Measurements from ENCODE around the gene FERD3L. TPM values are rescaled to one million over a fixed set of nuclear protein-coding genes. Genes with fewer than 3 reads are reported as not detected.

FERD3L gene
- polyA plus RNA-seq, 6 donors from 2014 or later = not detected

- H3K27me3 Mint-ChIP-seq = peaks cover 79 to 81% (median 80%) of the 10 kb centered on the region in 3 donors
- peaks cover 0 to 17% (median 6%) of the 10 kb centered on the region in 7 donors for H3K9me3 Mint-ChIP-seq
- H3K4me1 Mint-ChIP-seq = peaks cover 18 to 32% (median 25%) of the 10 kb centered on the region in 3 donors
- ATAC-seq (ENCODE audit: low read depth in 2 of 2) (peak in 1 of 2 donors; percentile 13), DNase-seq (no peak)
- peak overlapping the region in 4 of 8 donors; percentile 19 to 49 (median 34) for H3K4me3 Mint-ChIP-seq
- peaks cover 0 to 6% of the 10 kb centered on the region in 2 donors for H3K36me3 Mint-ChIP-seq
- H3K27ac Mint-ChIP-seq = peak overlapping the region in 1 of 6 donors; percentile 69
Measured at GRCh38 chr7:19112274-19113001, 32.8 kb downstream of the FERD3L start.

- Mint-ChIP-seq H3K9me3 (peaks cover 0 to 17% (median 6%) of the 10 kb centered on the region in 7 donors), H3K4me1 (peaks cover 23 to 40% (median 33%) of the 10 kb centered on the region in 3 donors), H3K27me3 (peaks cover 86 to 88% (median 88%) of the 10 kb centered on the region in 3 donors), H3K27ac (peak overlapping the region in 2 of 6 donors; percentile 13 to 69), H3K36me3 (peaks cover 0 to 6% of the 10 kb centered on the region in 2 donors), H3K4me3 (peak overlapping the region in 5 of 8 donors; percentile 19 to 49 (median 33))
- no peak for DNase-seq
- no peak for ATAC-seq (ENCODE audit: low read depth in 2 of 2)
Measured at GRCh38 chr7:19111474-19112273, 33.5 kb downstream of the FERD3L start.

- H3K4me1 Mint-ChIP-seq = peaks cover 18 to 43% (median 34%) of the 10 kb centered on the region in 3 donors
- peaks cover 0 to 17% (median 6%) of the 10 kb centered on the region in 7 donors for H3K9me3 Mint-ChIP-seq
- ATAC-seq (ENCODE audit: low read depth in 2 of 2) (no peak), DNase-seq (no peak)
- H3K36me3 Mint-ChIP-seq = peaks cover 0 to 6% of the 10 kb centered on the region in 2 donors
- no peak overlapping the region for H3K4me3 Mint-ChIP-seq
- H3K27me3 Mint-ChIP-seq = peaks cover 88 to 91% (median 90%) of the 10 kb centered on the region in 3 donors
- H3K27ac Mint-ChIP-seq = peak overlapping the region in 3 of 6 donors; percentile 4 to 22 (median 13)
Measured at GRCh38 chr7:19110776-19111175, 34.4 kb downstream of the FERD3L start.

GRCh38 chr7:19110026-19110730 lies 35.0 kb downstream of the FERD3L start:
- H3K4me3 Mint-ChIP-seq = no peak overlapping the region
- peaks cover 0 to 18% (median 6%) of the 10 kb centered on the region in 7 donors for H3K9me3 Mint-ChIP-seq
- peaks cover 0 to 6% of the 10 kb centered on the region in 2 donors for H3K36me3 Mint-ChIP-seq
- H3K27me3 Mint-ChIP-seq = peaks cover 92 to 95% (median 95%) of the 10 kb centered on the region in 3 donors
- H3K27ac Mint-ChIP-seq = no peak overlapping the region
- DNase-seq (no peak), ATAC-seq (ENCODE audit: low read depth in 2 of 2) (no peak)
- peaks cover 18 to 42% (median 35%) of the 10 kb centered on the region in 3 donors for H3K4me1 Mint-ChIP-seq

- peak overlapping the region in 1 of 6 donors; percentile 16 for H3K27ac Mint-ChIP-seq
- peaks cover 95 to 98% (median 96%) of the 10 kb centered on the region in 3 donors for H3K27me3 Mint-ChIP-seq
- peaks cover 0 to 6% of the 10 kb centered on the region in 2 donors for H3K36me3 Mint-ChIP-seq
- H3K4me3 Mint-ChIP-seq = peak overlapping the region in 1 of 8 donors; percentile 3
- peaks cover 18 to 42% (median 35%) of the 10 kb centered on the region in 3 donors for H3K4me1 Mint-ChIP-seq
- H3K9me3 Mint-ChIP-seq = peaks cover 0 to 27% (median 6%) of the 10 kb centered on the region in 7 donors
- no peak for ATAC-seq (ENCODE audit: low read depth in 2 of 2)
- no peak for DNase-seq
Measured at GRCh38 chr7:19109000-19109946, 35.9 kb downstream of the FERD3L start.

GRCh38 chr7:19107356-19108146 lies 37.7 kb downstream of the FERD3L start:
- no peak for ATAC-seq (ENCODE audit: low read depth in 2 of 2)
- Mint-ChIP-seq H3K36me3 (peaks cover 0 to 6% of the 10 kb centered on the region in 2 donors), H3K27ac (peak overlapping the region in 2 of 6 donors; percentile 32 to 54), H3K4me3 (peak overlapping the region in 7 of 8 donors; percentile 40 to 87 (median 74)), H3K27me3 (peaks cover 95 to 100% (median 97%) of the 10 kb centered on the region in 3 donors), H3K9me3 (peaks cover 0 to 39% (median 6%) of the 10 kb centered on the region in 7 donors), H3K4me1 (peaks cover 18 to 42% (median 35%) of the 10 kb centered on the region in 3 donors)
- no peak for DNase-seq

- peak overlapping the region in 7 of 8 donors; percentile 40 to 87 (median 74) for H3K4me3 Mint-ChIP-seq
- no peak for ATAC-seq (ENCODE audit: low read depth in 2 of 2)
- peaks cover 18 to 42% (median 35%) of the 10 kb centered on the region in 3 donors for H3K4me1 Mint-ChIP-seq
- peaks cover 0 to 6% of the 10 kb centered on the region in 2 donors for H3K36me3 Mint-ChIP-seq
- no peak for DNase-seq
- peaks cover 0 to 38% (median 6%) of the 10 kb centered on the region in 7 donors for H3K9me3 Mint-ChIP-seq
- H3K27me3 Mint-ChIP-seq = peaks cover 90 to 96% (median 92%) of the 10 kb centered on the region in 3 donors
- no peak overlapping the region for H3K27ac Mint-ChIP-seq
Measured at GRCh38 chr7:19107081-19107355, 38.2 kb downstream of the FERD3L start.

GRCh38 chr7:19106241-19107080 lies 38.8 kb downstream of the FERD3L start:
- peak overlapping the region in 7 of 8 donors; percentile 42 to 87 (median 68) for H3K4me3 Mint-ChIP-seq
- H3K36me3 Mint-ChIP-seq = peaks cover 0 to 6% of the 10 kb centered on the region in 2 donors
- peaks cover 89 to 91% (median 90%) of the 10 kb centered on the region in 3 donors for H3K27me3 Mint-ChIP-seq
- H3K4me1 Mint-ChIP-seq = peaks cover 18 to 37% (median 35%) of the 10 kb centered on the region in 3 donors
- peaks cover 0 to 33% (median 5%) of the 10 kb centered on the region in 7 donors for H3K9me3 Mint-ChIP-seq
- DNase-seq = no peak
- peak overlapping the region in 1 of 6 donors; percentile 48 for H3K27ac Mint-ChIP-seq
- ATAC-seq (ENCODE audit: low read depth in 2 of 2) = no peak

- peaks cover 0 to 33% (median 4%) of the 10 kb centered on the region in 7 donors for H3K9me3 Mint-ChIP-seq
- peaks cover 84 to 91% (median 90%) of the 10 kb centered on the region in 3 donors for H3K27me3 Mint-ChIP-seq
- H3K36me3 Mint-ChIP-seq = no peaks in the 10 kb centered on the region
- ATAC-seq (ENCODE audit: low read depth in 2 of 2) (no peak), DNase-seq (no peak)
- H3K4me3 Mint-ChIP-seq = peak overlapping the region in 2 of 8 donors; percentile 55 to 61
- H3K4me1 Mint-ChIP-seq = peaks cover 14 to 30% (median 28%) of the 10 kb centered on the region in 3 donors
- H3K27ac Mint-ChIP-seq = no peak overlapping the region
Measured at GRCh38 chr7:19105546-19105945, 39.7 kb downstream of the FERD3L start.

- ATAC-seq (ENCODE audit: low read depth in 2 of 2) (no peak), DNase-seq (no peak)
- H3K27me3 Mint-ChIP-seq = peaks cover 80 to 90% (median 88%) of the 10 kb centered on the region in 3 donors
- H3K27ac Mint-ChIP-seq = no peak overlapping the region
- peaks cover 0 to 33% (median 4%) of the 10 kb centered on the region in 7 donors for H3K9me3 Mint-ChIP-seq
- no peaks in the 10 kb centered on the region for H3K36me3 Mint-ChIP-seq
- H3K4me3 Mint-ChIP-seq = no peak overlapping the region
- peaks cover 14 to 30% (median 28%) of the 10 kb centered on the region in 3 donors for H3K4me1 Mint-ChIP-seq
Measured at GRCh38 chr7:19104811-19105210, 40.4 kb downstream of the FERD3L start.

- Mint-ChIP-seq H3K9me3 (peaks cover 0 to 21% (median 2%) of the 10 kb centered on the region in 7 donors), H3K4me1 (peaks cover 9 to 24% (median 22%) of the 10 kb centered on the region in 3 donors), H3K36me3 (no peaks in the 10 kb centered on the region), H3K27ac (no peak overlapping the region), H3K4me3 (no peak overlapping the region), H3K27me3 (peaks cover 71 to 85% (median 78%) of the 10 kb centered on the region in 3 donors)
- DNase-seq (no peak), ATAC-seq (ENCODE audit: low read depth in 2 of 2) (no peak)
Measured at GRCh38 chr7:19102884-19103283, 42.3 kb downstream of the FERD3L start.
